Ishikawa (cell line): ENCODE data around the gene PARK7.

ENCODE experiments used
- CREB1 ChIP-seq: IDR thresholded peaks from 2 replicates; pipeline ENCODE4 v1.6.1; 2012; ENCODE audit warnings: low read depth
- EGR1 ChIP-seq: IDR thresholded peaks from 2 replicates; pipeline ENCODE4 v1.6.1; 2012
- EP300 ChIP-seq: IDR thresholded peaks from 2 replicates; pipeline ENCODE4 v1.6.1; 2012; ENCODE audit warnings: borderline replicate concordance
- MAX ChIP-seq: IDR thresholded peaks from 2 replicates; pipeline ENCODE4 v1.6.1; 2012
- RAD21 ChIP-seq: IDR thresholded peaks from 2 replicates; pipeline ENCODE4 v1.6.1; 2012; ENCODE audit warnings: low read depth
- TCF12 ChIP-seq: IDR thresholded peaks from 2 replicates; pipeline ENCODE4 v1.6.1; 2012; ENCODE audit warnings: low read depth
- TEAD4 ChIP-seq: IDR thresholded peaks from 2 replicates; pipeline ENCODE4 v1.6.1; 2012
- ZBTB7A ChIP-seq: IDR thresholded peaks from 2 replicates; pipeline ENCODE4 v1.6.1; 2012; ENCODE audit warnings: low read depth
- TF ChIP-seq, protein P1 (sequence below): IDR thresholded peaks from 2 replicates; pipeline ENCODE4 v1.6.1; 2012

DNA sequence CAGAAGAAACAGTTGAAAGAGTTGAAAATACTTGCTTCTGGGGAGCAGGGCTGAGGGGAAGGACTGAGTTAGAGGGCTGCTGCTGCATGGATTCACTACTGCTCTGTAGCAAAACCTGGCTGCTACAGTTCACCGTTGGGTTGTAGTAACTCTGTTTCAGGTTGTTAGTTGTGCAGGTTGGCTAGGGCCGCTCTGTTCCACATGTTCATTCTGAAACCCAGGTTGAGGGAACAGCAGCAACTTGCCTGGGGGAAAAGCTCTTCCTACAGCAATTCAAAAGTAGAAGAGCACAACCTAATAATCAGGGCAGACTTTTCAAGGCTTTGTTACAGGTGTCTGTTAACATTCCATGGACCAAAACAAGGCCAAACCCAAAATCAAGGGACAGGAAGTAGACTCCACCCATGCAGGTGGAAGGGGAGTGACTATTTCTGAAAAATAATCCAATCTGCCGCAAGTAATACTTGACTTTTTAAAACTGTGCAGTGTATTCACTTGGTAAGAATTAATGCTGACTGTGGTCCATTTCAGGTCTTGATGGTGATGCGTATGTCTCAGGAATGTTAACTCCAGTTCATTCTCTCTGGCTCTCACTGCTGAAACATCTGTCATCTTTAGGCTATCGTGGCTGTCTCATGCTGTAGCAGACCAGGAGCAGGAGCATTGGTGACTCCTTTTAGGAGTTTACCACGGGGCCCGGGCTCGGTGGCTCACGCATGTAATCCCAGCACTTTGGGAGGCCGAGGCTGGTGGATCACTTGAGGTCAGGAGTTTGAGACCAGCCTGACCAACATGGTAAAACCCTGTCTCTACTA is 5.1 kb upstream of the PARK7 start:
- TF ChIP-seq CREB1 = no peak
- no peak for TF ChIP-seq MAX
- TF ChIP-seq EP300 = no peak
- TF ChIP-seq EGR1 = no peak
- no peak for TF ChIP-seq TCF12
- TF ChIP-seq RAD21 = no peak
- TF ChIP-seq TEAD4 = no peak
- TF ChIP-seq, protein P1, sequence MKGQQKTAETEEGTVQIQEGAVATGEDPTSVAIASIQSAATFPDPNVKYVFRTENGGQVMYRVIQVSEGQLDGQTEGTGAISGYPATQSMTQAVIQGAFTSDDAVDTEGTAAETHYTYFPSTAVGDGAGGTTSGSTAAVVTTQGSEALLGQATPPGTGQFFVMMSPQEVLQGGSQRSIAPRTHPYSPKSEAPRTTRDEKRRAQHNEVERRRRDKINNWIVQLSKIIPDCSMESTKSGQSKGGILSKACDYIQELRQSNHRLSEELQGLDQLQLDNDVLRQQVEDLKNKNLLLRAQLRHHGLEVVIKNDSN = no peak
- no peak for TF ChIP-seq ZBTB7A
